ENCODE results near the gene PCBP1.

The PCBP1 gene

DNA sequence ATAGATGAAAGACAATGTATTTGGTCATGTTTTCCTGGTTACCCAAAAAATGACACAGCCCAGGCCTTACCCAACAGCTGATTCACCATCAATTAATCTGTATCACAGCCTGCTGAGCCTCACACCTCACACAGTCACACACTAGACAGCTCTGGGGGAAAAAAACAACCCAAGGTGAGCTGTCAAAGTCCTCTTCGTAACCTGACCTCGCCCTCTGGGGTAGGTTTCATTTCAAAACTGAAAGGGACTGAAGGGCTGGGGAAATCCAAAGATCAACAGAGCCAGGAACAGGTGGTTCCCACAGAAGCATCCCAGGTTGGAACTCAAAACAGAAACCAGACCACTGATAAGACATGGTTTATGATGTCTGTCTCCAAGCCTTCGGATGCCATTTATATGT is 18.2 kb upstream of the PCBP1 start:
- Histone ChIP-seq H3K4me3 (ENCODE audit: low read depth in 1 of 2, low read length in 1 of 2) (peak overlapping the region in 1 of 2 experiments; percentile 22), H3K36me3 (no peaks in the 10 kb centered on the region), H3K9me3 (no peaks in the 10 kb centered on the region), H3K27ac (peak overlapping the region; percentile 97), H3K27me3 (no peaks in the 10 kb centered on the region), H3K4me1 (ENCODE audit: control insufficient read depth in 1 of 2, insufficient read depth in 1 of 2, low read depth in 1 of 2, low read length in 1 of 2) (peaks cover 42 to 47% of the 10 kb centered on the region in 2 experiments)
- no peak for TF ChIP-seq CTCF (IDR thresholded peaks at IDR 0.05)

- peak; percentile 96 for TF ChIP-seq CTCF (IDR thresholded peaks at IDR 0.05)
- Histone ChIP-seq H3K36me3 (no peaks in the 10 kb centered on the region), H3K27me3 (no peaks in the 10 kb centered on the region), H3K4me3 (ENCODE audit: low read depth in 1 of 2, low read length in 1 of 2) (peak overlapping the region in 1 of 2 experiments; percentile 21), H3K4me1 (ENCODE audit: control insufficient read depth in 1 of 2, insufficient read depth in 1 of 2, low read depth in 1 of 2, low read length in 1 of 2) (peaks cover 42 to 47% of the 10 kb centered on the region in 2 experiments), H3K9me3 (no peaks in the 10 kb centered on the region), H3K27ac (peak overlapping the region; percentile 97)
Measured at GRCh38 chr2:70070542-70071268, 16.6 kb upstream of the PCBP1 start.

DNA sequence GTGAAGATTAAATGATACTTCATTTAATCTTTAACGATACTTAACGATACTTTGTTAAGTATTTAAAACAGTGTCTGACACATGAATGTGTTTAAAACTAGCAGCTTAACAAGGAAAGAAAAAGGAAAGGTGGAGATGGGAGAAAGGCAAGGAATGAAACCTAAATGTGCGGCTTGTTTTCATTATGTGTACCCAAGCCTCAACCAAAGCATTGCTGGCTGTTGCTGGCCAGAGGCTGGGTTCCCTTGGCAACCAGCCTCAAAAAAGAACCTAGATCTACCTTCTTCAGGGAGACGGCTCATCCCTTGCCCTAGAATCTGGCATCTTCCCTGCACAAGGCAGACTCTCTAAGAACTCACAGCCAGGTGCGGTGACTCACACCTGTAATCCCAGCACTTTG is 13.8 kb upstream of the PCBP1 start:
- no peak for TF ChIP-seq CTCF (IDR thresholded peaks at IDR 0.05)
- Histone ChIP-seq H3K4me3 (ENCODE audit: low read depth in 1 of 2, low read length in 1 of 2) (no peak overlapping the region), H3K4me1 (ENCODE audit: control insufficient read depth in 1 of 2, insufficient read depth in 1 of 2, low read depth in 1 of 2, low read length in 1 of 2) (peaks cover 39 to 41% of the 10 kb centered on the region in 2 experiments), H3K27ac (peak overlapping the region; percentile 48), H3K27me3 (no peaks in the 10 kb centered on the region), H3K9me3 (no peaks in the 10 kb centered on the region), H3K36me3 (peaks cover 14% of the 10 kb centered on the region)

DNA sequence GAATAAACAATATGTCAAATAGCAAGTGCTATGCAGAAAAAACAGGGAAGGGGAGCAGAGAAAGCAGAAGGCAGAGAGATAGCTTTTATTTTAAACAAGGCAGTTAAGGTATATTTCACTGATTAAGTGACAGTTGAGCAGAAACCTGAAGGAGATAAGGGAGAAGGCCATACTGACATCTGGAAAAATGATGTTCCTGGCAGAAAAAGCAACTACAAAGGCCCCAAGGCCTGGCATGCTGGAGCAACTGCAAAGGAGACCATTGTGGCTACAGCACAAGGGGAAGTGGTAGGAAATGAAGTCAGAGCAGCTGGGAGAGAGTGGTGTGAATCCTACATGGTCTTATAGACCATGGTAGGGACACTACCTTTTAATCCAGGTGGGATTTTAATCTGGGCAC is 8.9 kb upstream of the PCBP1 start:
- Histone ChIP-seq H3K9me3 (no peaks in the 10 kb centered on the region), H3K27me3 (no peaks in the 10 kb centered on the region), H3K4me3 (ENCODE audit: low read depth in 1 of 2, low read length in 1 of 2) (no peak overlapping the region), H3K4me1 (ENCODE audit: control insufficient read depth in 1 of 2, insufficient read depth in 1 of 2, low read depth in 1 of 2, low read length in 1 of 2) (peaks cover 44 to 46% of the 10 kb centered on the region in 2 experiments), H3K36me3 (peaks cover 14% of the 10 kb centered on the region), H3K27ac (peak overlapping the region; percentile 88)
- TF ChIP-seq CTCF (IDR thresholded peaks at IDR 0.05), result no peak

DNA sequence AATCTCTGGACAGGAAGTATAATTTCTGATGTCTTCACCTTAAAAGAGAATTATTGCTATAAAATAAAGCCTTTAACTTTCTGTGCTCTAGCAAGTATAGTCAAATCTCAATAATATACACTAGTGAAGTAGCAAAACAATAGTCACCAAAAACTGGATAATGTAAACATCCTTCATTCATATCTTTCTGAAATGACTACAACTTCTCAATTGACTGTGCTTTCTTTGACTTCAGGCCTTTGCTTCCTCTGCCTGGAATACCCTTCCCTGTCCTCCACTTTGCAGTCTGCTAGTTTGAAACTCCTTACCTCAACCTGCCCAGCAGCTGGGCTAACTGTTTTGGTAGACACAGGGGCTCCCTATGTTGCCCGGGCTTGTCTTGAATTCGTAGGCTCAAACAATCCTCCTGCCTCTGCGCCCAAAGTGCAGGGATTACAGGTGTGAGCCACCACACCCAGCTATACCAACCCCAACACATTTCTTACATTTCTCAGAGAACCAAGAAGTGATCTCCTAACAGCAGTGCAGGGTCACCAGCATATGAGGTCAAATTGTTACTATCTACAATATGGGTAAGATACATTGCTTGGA is 6.6 kb upstream of the PCBP1 start:
- H3K4me1 ChIP-seq (ENCODE audit: control insufficient read depth in 1 of 2, insufficient read depth in 1 of 2, low read depth in 1 of 2, low read length in 1 of 2), result peaks cover 67 to 69% of the 10 kb centered on the region in 2 experiments
- H3K27ac ChIP-seq, result peak overlapping the region; percentile 88
- no peak overlapping the region for H3K4me3 ChIP-seq (ENCODE audit: low read depth in 1 of 2, low read length in 1 of 2)
- TF ChIP-seq CTCF (IDR thresholded peaks at IDR 0.05), result no peak
- peaks cover 14% of the 10 kb centered on the region for H3K36me3 ChIP-seq
- no peaks in the 10 kb centered on the region for H3K27me3 ChIP-seq
- no peaks in the 10 kb centered on the region for H3K9me3 ChIP-seq

Data from neutrophil (primary cell).